HCT116 (cell line): ENCODE data around the gene TENM3. TPM values are rescaled to one million over a fixed set of nuclear protein-coding genes. Genes with fewer than 3 reads are reported as not detected.

Experiments
- ATAC-seq: fragments of 200-7000 bp; cut with Tn5 transposase; 2 replicates; pipeline ENCODE4 v1.9.1; 2020; ENCODE audit warnings: mild to moderate bottlenecking, moderate library complexity
- BruUV-seq: library from RNA; stranded (reverse); fragments of 400-500 nt; replicated peaks from 2 replicates; lab custom pipeline; 2021; lab: Mats Ljungman, UMichigan
- CTCF ChIA-PET: fragments of 300-600 bp; sonication (Branson Sonifier 250); formaldehyde crosslinking; loops from one replicate; lab custom pipeline; 2021; ENCODE audit warnings: antibody characterized with exemption; lab: Charles Lee
- POLR2A ChIA-PET: fragments of 300-600, 350-600 bp; sonication (Branson Sonifier 250); formaldehyde crosslinking; loops from one replicate; lab custom pipeline; 2021; ENCODE audit warnings: antibody characterized with exemption; lab: Charles Lee
- RAD21 ChIA-PET, 2 experiments: fragments of 300-600 bp; sonication (Branson Sonifier 250); formaldehyde crosslinking; loops; one replicate each; lab custom pipeline; 2023; ENCODE audit warnings: low total read pairs in 2 of 2; ENCODE audit not compliant: uncharacterized antibody in 2 of 2, unreplicated experiment in 2 of 2, low non-redundant PET in 1 of 2; lab: Charles Lee
- DNase-seq: peaks from one replicate; pipeline ENCODE4 v3.0.0-alpha.2; 2010; ENCODE audit warnings: low read depth, low spot score
- H2AFZ ChIP-seq: fragments of 200-600 bp; shearing (Covaris generic), sonication (generic); 2 replicates; pipeline ENCODE4 v1.6.1; 2017; ENCODE audit warnings: low read depth, mixed run types, mixed read lengths, antibody characterized with exemption, low read length; ENCODE audit not compliant: poor library complexity, severe bottlenecking
- H3K27ac ChIP-seq: 2 replicates; pipeline ENCODE4 v1.5.1; 2012; ENCODE audit warnings: low read depth, low read length
- H3K27me3 ChIP-seq: fragments of 200-600 bp; sonication (generic); 2 replicates; pipeline ENCODE4 v1.6.1; 2016; ENCODE audit warnings: mixed run types, low read length, mixed read lengths; ENCODE audit not compliant: insufficient read depth
- H3K36me3 ChIP-seq, 2 experiments: fragments of 200-500 bp in 1 of 2; fragments of 200-600 bp in 1 of 2; sonication (Bioruptor generic) in 1 of 2; sonication (generic) in 1 of 2; 2 replicates each; pipeline versions ENCODE4 v1.5.1 to v1.6.1; 2014 to 2016; ENCODE audit warnings: low read length in 2 of 2, inconsistent platforms in 1 of 2, mixed read lengths in 1 of 2, mixed run types in 1 of 2; ENCODE audit not compliant: insufficient read depth in 2 of 2, control insufficient read depth in 1 of 2
- H3K4me1 ChIP-seq, 2 experiments: fragments of 200-600 bp in 1 of 2; sonication (generic) in 1 of 2; 2 replicates each; pipeline versions ENCODE4 v1.5.1 to v1.6.1; 2012 to 2017; ENCODE audit warnings: low read length in 2 of 2, inconsistent platforms in 1 of 2, mild to moderate bottlenecking in 1 of 2, mixed read lengths in 1 of 2, mixed run types in 1 of 2, moderate library complexity in 1 of 2; ENCODE audit not compliant: insufficient read depth in 2 of 2, control insufficient read depth in 1 of 2
- H3K4me2 ChIP-seq: fragments of 200-600 bp; sonication (generic); 2 replicates; pipeline ENCODE4 v1.6.1; 2017; ENCODE audit warnings: mixed run types, low read length, mixed read lengths
- H3K4me3 ChIP-seq, 2 experiments: fragments of 200-600 bp in 1 of 2; sonication (generic) in 1 of 2; replicated peaks in 1 of 2; 2 replicates each; pipeline ENCODE4 v1.5.1; 2011 to 2016; ENCODE audit warnings: low read length in 2 of 2, control low read depth in 1 of 2, low read depth in 1 of 2, mild to moderate bottlenecking in 1 of 2, mixed read lengths in 1 of 2, mixed run types in 1 of 2
- H3K79me2 ChIP-seq: fragments of 200-600 bp; sonication (generic); 2 replicates; pipeline ENCODE4 v1.6.1; 2017; ENCODE audit warnings: mild to moderate bottlenecking, mixed run types, low read length, moderate library complexity, mixed read lengths; ENCODE audit not compliant: insufficient read depth
- H3K9ac ChIP-seq: fragments of 200-600 bp; sonication (generic); 2 replicates; pipeline ENCODE4 v1.6.1; 2016; ENCODE audit warnings: low read length, mixed read lengths
- H3K9me2 ChIP-seq: fragments of 200-600 bp; sonication (generic), shearing (Covaris generic); 2 replicates; pipeline ENCODE4 v1.6.1; 2017; ENCODE audit warnings: mixed run types, mild to moderate bottlenecking, moderate library complexity; ENCODE audit not compliant: insufficient read depth
- H3K9me3 ChIP-seq, 2 experiments: fragments of 200-500 bp in 1 of 2; fragments of 200-600 bp in 1 of 2; sonication (Bioruptor generic) in 1 of 2; sonication (generic) in 1 of 2; 2 replicates each; pipeline ENCODE4 v1.6.1; 2014 to 2017; ENCODE audit warnings: low read length in 2 of 2, mixed read lengths in 2 of 2, inconsistent platforms in 1 of 2, low read depth in 1 of 2, mild to moderate bottlenecking in 1 of 2, mixed run types in 1 of 2, moderate library complexity in 1 of 2; ENCODE audit not compliant: control insufficient read depth in 1 of 2, insufficient read depth in 1 of 2
- H4K20me1 ChIP-seq: fragments of 200-600 bp; sonication (generic), shearing (Covaris generic); 2 replicates; pipeline ENCODE4 v1.6.1; 2017; ENCODE audit warnings: mixed run types, mild to moderate bottlenecking, moderate library complexity; ENCODE audit not compliant: insufficient read depth
- CBX3 ChIP-seq: IDR thresholded peaks from 2 replicates; pipeline ENCODE4 v1.6.1; 2012; ENCODE audit warnings: low read depth
- CEBPB ChIP-seq: IDR thresholded peaks from 2 replicates; pipeline ENCODE4 v1.6.1; 2012; ENCODE audit warnings: low read depth
- EGR1 ChIP-seq: IDR thresholded peaks from 2 replicates; pipeline ENCODE4 v1.6.1; 2012; ENCODE audit warnings: low read depth
- EZH2 ChIP-seq: fragments of 200-600 bp; sonication (generic); IDR thresholded peaks from 2 replicates; pipeline ENCODE4 v1.6.1; 2017; ENCODE audit warnings: antibody characterized with exemption, mixed run types
- EZH2phosphoT487 ChIP-seq: fragments of 200-600 bp; IDR thresholded peaks from 2 replicates; pipeline ENCODE4 v1.6.1; 2018; ENCODE audit warnings: antibody characterized with exemption, borderline replicate concordance
- FOSL1 ChIP-seq: IDR thresholded peaks from 2 replicates; pipeline ENCODE4 v1.6.1; 2012; ENCODE audit warnings: low read depth
- JUND ChIP-seq: IDR thresholded peaks from 2 replicates; pipeline ENCODE4 v1.6.1; 2012
- POLR2A ChIP-seq: IDR thresholded peaks from 2 replicates; pipeline ENCODE4 v1.7.0; 2011; ENCODE audit warnings: borderline replicate concordance; ENCODE audit not compliant: insufficient read depth, insufficient read length; ENCODE audit errors: extremely low read depth
- POLR2AphosphoS5 ChIP-seq: IDR thresholded peaks from 2 replicates; pipeline ENCODE4 v1.6.1; 2011; ENCODE audit warnings: mild to moderate bottlenecking, low read depth, low read length, moderate library complexity
- RAD21 ChIP-seq: IDR thresholded peaks from 2 replicates; pipeline ENCODE4 v1.6.1; 2012; ENCODE audit warnings: low read depth, mild to moderate bottlenecking
- REST ChIP-seq: IDR thresholded peaks from 2 replicates; pipeline ENCODE4 v1.6.1; 2012; ENCODE audit warnings: low read depth
- SIN3A ChIP-seq: IDR thresholded peaks from 2 replicates; pipeline ENCODE4 v1.6.1; 2012; ENCODE audit warnings: low read depth
- SP1 ChIP-seq: IDR thresholded peaks from 2 replicates; pipeline ENCODE4 v1.6.1; 2012; ENCODE audit warnings: low read depth
- SRF ChIP-seq: IDR thresholded peaks from 2 replicates; pipeline ENCODE4 v1.6.1; 2012; ENCODE audit warnings: low read depth
- TCF7L2 ChIP-seq: IDR thresholded peaks from 2 replicates; pipeline ENCODE4 v1.7.0; 2011; ENCODE audit warnings: borderline replicate concordance, inconsistent platforms; ENCODE audit not compliant: insufficient read depth, insufficient read length; ENCODE audit errors: extremely low read depth
- YY1 ChIP-seq: IDR thresholded peaks from 2 replicates; pipeline ENCODE4 v1.6.1; 2011; ENCODE audit warnings: low read length, low read depth, moderate library complexity, mild to moderate bottlenecking; ENCODE audit not compliant: insufficient replicate concordance; ENCODE audit errors: extremely low read depth
- intact Hi-C: fragments of 100-400 bp; cut with micrococcal nuclease; formaldehyde crosslinking; loops from 2 replicates; pipeline ENCODE4 v1.10.0; 2022
- total RNA-seq: library from RNA; stranded (reverse); gene quantifications from one replicate; pipeline ENCODE4 v1.2.1, GENCODE V29; 2021; ENCODE audit not compliant: unreplicated experiment
- TF ChIP-seq, protein P1 (sequence below): IDR thresholded peaks from 2 replicates; pipeline ENCODE4 v1.6.1; 2012

Gene TENM3
- total RNA-seq, 1 experiment from 2014 or later, result 0.54 TPM

DNA sequence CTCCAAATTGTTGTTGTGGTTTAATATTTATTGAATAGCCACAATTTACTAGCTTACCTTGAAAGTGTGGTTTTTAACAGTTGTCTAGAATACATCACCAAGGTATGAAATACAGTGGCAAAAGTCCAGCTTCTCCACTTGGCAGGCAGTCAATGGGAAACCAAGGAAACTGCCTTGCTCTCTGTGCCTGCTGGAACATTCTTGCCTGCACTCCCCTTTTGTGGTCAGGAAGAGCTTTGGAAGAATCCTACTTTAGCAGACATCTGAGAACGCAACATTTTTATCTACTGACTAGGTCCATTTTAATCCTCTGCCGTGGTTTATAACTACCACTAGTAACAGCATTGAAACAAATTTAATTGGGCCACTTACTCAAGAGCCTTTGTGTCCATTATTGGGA lies 64.5 kb downstream of the TENM3 start (continued):
- no peak for TF ChIP-seq EZH2

GRCh38 chr4:182309877-182310276 lies 66.7 kb downstream of the TENM3 start:
- H3K27ac ChIP-seq, result no peak overlapping the region
- no peak overlapping the region for H3K9ac ChIP-seq
- no peaks in the 10 kb centered on the region for H3K79me2 ChIP-seq
- ChIA-PET POLR2A (no interaction called here), RAD21 (no interaction called here), CTCF (no interaction called here)
- DNase-seq (no peak), ATAC-seq (no peak)
- H3K9me2 ChIP-seq, result no peaks in the 10 kb centered on the region
- H3K4me3 ChIP-seq, result no peak overlapping the region
- no peaks in the 10 kb centered on the region for H3K27me3 ChIP-seq
- H3K36me3 ChIP-seq, result no peaks in the 10 kb centered on the region
- H4K20me1 ChIP-seq, result no peaks in the 10 kb centered on the region
- no TSS peak for BruUV-seq
- no peak for TF ChIP-seq EZH2
- TF ChIP-seq CEBPB, result no peak
- no peak for TF ChIP-seq SRF
- TF ChIP-seq SP1, result no peak
- TF ChIP-seq, protein P1, sequence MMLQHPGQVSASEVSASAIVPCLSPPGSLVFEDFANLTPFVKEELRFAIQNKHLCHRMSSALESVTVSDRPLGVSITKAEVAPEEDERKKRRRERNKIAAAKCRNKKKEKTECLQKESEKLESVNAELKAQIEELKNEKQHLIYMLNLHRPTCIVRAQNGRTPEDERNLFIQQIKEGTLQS, result no peak
- no peak overlapping the region for H3K4me2 ChIP-seq
- intact Hi-C loops, result no loop called here
- H2AFZ ChIP-seq, result no peak overlapping the region
- 0 out of 4 replicates have a peak, but pooled peaks cover 0 to 4% of the 10 kb centered on the region in 2 experiments for H3K4me1 ChIP-seq
- H3K9me3 ChIP-seq, result peaks cover 4 to 5% of the 10 kb centered on the region in 2 experiments; a peak in 2 of 4 replicates

- Histone ChIP-seq H3K9me3 (peaks cover 4 to 7% of the 10 kb centered on the region in 2 experiments; a peak in 2 of 4 replicates), H3K27ac (no peak overlapping the region), H3K4me2 (no peak overlapping the region), H3K4me1 (0 out of 4 replicates have a peak, but pooled peaks cover 0 to 4% of the 10 kb centered on the region in 2 experiments), H3K9ac (no peak overlapping the region), H3K36me3 (no peaks in the 10 kb centered on the region), H3K27me3 (no peaks in the 10 kb centered on the region), H3K79me2 (no peaks in the 10 kb centered on the region), H3K4me3 (no peak overlapping the region), H3K9me2 (no peaks in the 10 kb centered on the region), H2AFZ (no peak overlapping the region), H4K20me1 (no peaks in the 10 kb centered on the region)
- no TSS peak for BruUV-seq
- CTCF ChIA-PET, result no interaction called here
- intact Hi-C loops, result no loop called here
- POLR2A ChIA-PET, result no interaction called here
- ATAC-seq (no peak), DNase-seq (no peak)
- RAD21 ChIA-PET, result no interaction called here
- no peak for TF ChIP-seq FOSL1
- TF ChIP-seq YY1, result no peak
- TF ChIP-seq, protein P1, result no peak
- no peak for TF ChIP-seq EGR1
- TF ChIP-seq CEBPB, result no peak
- TF ChIP-seq CBX3, result no peak
- no peak for TF ChIP-seq RAD21
- TF ChIP-seq EZH2, result no peak
- no peak for TF ChIP-seq EZH2phosphoT487
- no peak for TF ChIP-seq SRF
- no peak for TF ChIP-seq SIN3A
- no peak for TF ChIP-seq TCF7L2
- no peak for TF ChIP-seq POLR2AphosphoS5
- TF ChIP-seq REST, result no peak
- TF ChIP-seq POLR2A, result no peak
- no peak for TF ChIP-seq JUND
Measured at GRCh38 chr4:182310316-182310715, 67.1 kb downstream of the TENM3 start.
